ENCODE data around the gene ASXL2.

DNA sequence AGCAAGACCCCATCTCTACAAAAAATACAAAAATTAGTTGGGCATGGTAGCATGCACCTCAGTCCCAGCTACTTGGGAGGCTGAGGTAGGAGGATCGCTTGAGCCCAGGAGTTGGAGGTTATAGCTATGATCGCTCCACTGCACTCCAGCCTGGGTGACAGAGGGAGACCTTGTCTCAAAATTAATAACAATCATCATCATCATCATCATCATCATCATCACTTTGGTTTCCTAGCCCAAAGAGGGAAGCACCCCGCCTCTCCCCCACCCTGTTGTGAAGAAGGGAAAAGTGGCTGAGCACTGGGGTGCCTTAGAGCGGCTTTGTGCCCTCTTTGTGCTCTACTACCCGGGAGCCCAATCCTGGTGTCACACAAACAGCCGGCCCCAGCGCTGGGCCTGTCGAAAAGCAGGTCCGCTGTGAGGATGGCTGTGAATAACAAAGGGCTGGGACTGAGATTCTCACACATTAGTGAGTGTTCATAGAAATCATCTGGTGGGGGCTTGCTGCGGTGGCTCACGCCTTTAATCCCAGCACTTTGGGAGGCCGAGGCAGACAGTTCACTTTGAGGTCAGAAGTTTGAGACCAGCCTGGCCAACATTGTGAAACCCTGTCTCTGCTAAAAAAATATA is 42.6 kb upstream of the ASXL2 start:
- TF ChIP-seq, protein P1, sequence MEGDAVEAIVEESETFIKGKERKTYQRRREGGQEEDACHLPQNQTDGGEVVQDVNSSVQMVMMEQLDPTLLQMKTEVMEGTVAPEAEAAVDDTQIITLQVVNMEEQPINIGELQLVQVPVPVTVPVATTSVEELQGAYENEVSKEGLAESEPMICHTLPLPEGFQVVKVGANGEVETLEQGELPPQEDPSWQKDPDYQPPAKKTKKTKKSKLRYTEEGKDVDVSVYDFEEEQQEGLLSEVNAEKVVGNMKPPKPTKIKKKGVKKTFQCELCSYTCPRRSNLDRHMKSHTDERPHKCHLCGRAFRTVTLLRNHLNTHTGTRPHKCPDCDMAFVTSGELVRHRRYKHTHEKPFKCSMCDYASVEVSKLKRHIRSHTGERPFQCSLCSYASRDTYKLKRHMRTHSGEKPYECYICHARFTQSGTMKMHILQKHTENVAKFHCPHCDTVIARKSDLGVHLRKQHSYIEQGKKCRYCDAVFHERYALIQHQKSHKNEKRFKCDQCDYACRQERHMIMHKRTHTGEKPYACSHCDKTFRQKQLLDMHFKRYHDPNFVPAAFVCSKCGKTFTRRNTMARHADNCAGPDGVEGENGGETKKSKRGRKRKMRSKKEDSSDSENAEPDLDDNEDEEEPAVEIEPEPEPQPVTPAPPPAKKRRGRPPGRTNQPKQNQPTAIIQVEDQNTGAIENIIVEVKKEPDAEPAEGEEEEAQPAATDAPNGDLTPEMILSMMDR (IDR thresholded peaks at IDR 0.05), result no peak
- no peak for TF ChIP-seq POLR2A (IDR thresholded peaks at IDR 0.05)
